A549 (cell line): Measurements from ENCODE around the gene F11R. TPM values are rescaled to one million over a fixed set of nuclear protein-coding genes. Genes with fewer than 3 reads are reported as not detected.

Experiments used
- ATAC-seq, 2 experiments: fragments of 200-7000 bp in 1 of 2; fragments of >200 bp in 1 of 2; cut with Nextera tagmentation in 1 of 2; cut with Tn5 transposase in 1 of 2; 3 replicates each; pipeline versions ENCODE4 v1.8.0 to v1.9.1; 2018 to 2020; ENCODE audit warnings: mild to moderate bottlenecking in 1 of 2, moderate library complexity in 1 of 2
- CTCF ChIA-PET: fragments of 300-600 bp; sonication (Branson Sonifier 250); formaldehyde crosslinking; extraction: SDS; loops from one replicate; lab custom pipeline; 2021; ENCODE audit warnings: antibody characterized with exemption, inconsistent platforms; lab: Yijun Ruan, JAX
- POLR2A ChIA-PET: fragments of 350-600 bp; formaldehyde crosslinking; extraction: SDS; loops from one replicate; lab custom pipeline; 2021; ENCODE audit warnings: antibody characterized with exemption, inconsistent platforms; lab: Yijun Ruan, JAX
- DNase-seq, 2 experiments: peaks; one replicate each; pipeline versions ENCODE4 v3.0.0 to v3.0.0-alpha.2; 2011 to 2016; ENCODE audit warnings: low read depth in 1 of 2, low spot score in 1 of 2
- FAIRE-seq: peaks from 2 replicates; lab custom pipeline; 2011; peaks lifted over from hg19 to GRCh38; lab: Jason Lieb, UNC
- H3K27ac ChIP-seq, 2 experiments: fragments of >200 bp; sonication (Bioruptor Twin); formaldehyde crosslinking; 3 replicates each; pipeline ENCODE4 v1.5.1; 2016 to 2017
- H3K4me1 ChIP-seq: fragments of >200 bp; sonication (Bioruptor Twin); formaldehyde crosslinking; 3 replicates; pipeline ENCODE4 v1.6.1; 2016
- H3K4me2 ChIP-seq: fragments of >200 bp; sonication (Bioruptor Twin); formaldehyde crosslinking; 3 replicates; pipeline ENCODE4 v1.6.1; 2016
- H3K4me3 ChIP-seq: fragments of >200 bp; sonication (Bioruptor Twin); formaldehyde crosslinking; 3 replicates; pipeline ENCODE4 v1.5.1; 2016
- H3K9me3 ChIP-seq: fragments of >200 bp; sonication (Bioruptor Twin); formaldehyde crosslinking; 3 replicates; pipeline ENCODE4 v1.6.1; 2016
- ATOH8 ChIP-seq: fragments of 250-450 bp; sonication (Bioruptor Pico); IDR thresholded peaks from 2 replicates; pipeline ENCODE4 v1.5.0; 2020; ENCODE audit warnings: low read depth, mild to moderate bottlenecking, moderate library complexity
- BCL3 ChIP-seq: fragments of >200 bp; sonication (Bioruptor Twin); formaldehyde crosslinking; IDR thresholded peaks from 3 replicates; pipeline ENCODE4 v1.6.1; 2016
- CEBPB ChIP-seq, 2 experiments: fragments of >200 bp in 1 of 2; sonication (Bioruptor Twin) in 1 of 2; formaldehyde crosslinking in 1 of 2; IDR thresholded peaks; 2 replicates each; pipeline ENCODE4 v1.6.1; 2012 to 2016
- CHD2 ChIP-seq: fragments of 150-350 bp; IDR thresholded peaks from 2 replicates; pipeline ENCODE4 v1.6.1; 2014; ENCODE audit warnings: low read length; ENCODE audit not compliant: partially characterized antibody
- ELK1 ChIP-seq: fragments of 150-350 bp; IDR thresholded peaks from 2 replicates; pipeline ENCODE4 v1.6.1; 2014; ENCODE audit warnings: low read depth, mild to moderate bottlenecking, low read length
- HES2 ChIP-seq: fragments of >200 bp; sonication (Bioruptor Twin); formaldehyde crosslinking; IDR thresholded peaks from 2 replicates; pipeline ENCODE4 v1.6.1; 2016
- JUN ChIP-seq, 2 experiments: fragments of >200 bp; sonication (Bioruptor Twin); formaldehyde crosslinking; IDR thresholded peaks; 2 replicates in 1 of 2; 3 replicates in 1 of 2; pipeline ENCODE4 v1.6.1; 2016 to 2017
- KDM1A ChIP-seq: fragments of 200-600 bp; sonication (generic); IDR thresholded peaks from 2 replicates; pipeline ENCODE4 v1.6.1; 2016; ENCODE audit warnings: low read depth, mild to moderate bottlenecking
- KDM5A ChIP-seq: fragments of 200-600 bp; sonication (generic); IDR thresholded peaks from 2 replicates; pipeline ENCODE4 v1.6.1; 2016; ENCODE audit warnings: antibody characterized with exemption, mild to moderate bottlenecking
- MYC ChIP-seq: IDR thresholded peaks from 2 replicates; pipeline ENCODE4 v1.6.1; 2012; ENCODE audit warnings: mild to moderate bottlenecking, inconsistent platforms, low read length, improper control_type of control experiment, borderline replicate concordance
- TFCP2L1 ChIP-seq: fragments of 250-450 bp; sonication (Bioruptor Pico); IDR thresholded peaks from 2 replicates; pipeline ENCODE4 v1.5.0; 2021; ENCODE audit warnings: mild to moderate bottlenecking
- USF2 ChIP-seq: fragments of 450-650 bp; IDR thresholded peaks from 2 replicates; pipeline ENCODE4 v1.6.1; 2014; ENCODE audit warnings: antibody characterized with exemption
- ZFP36 ChIP-seq: fragments of 450-650 bp; IDR thresholded peaks from 2 replicates; pipeline ENCODE4 v1.6.1; 2014; ENCODE audit warnings: borderline replicate concordance; ENCODE audit not compliant: partially characterized antibody
- ZSCAN20 ChIP-seq: fragments of 250-450 bp; sonication (Bioruptor Pico); IDR thresholded peaks from 2 replicates; pipeline ENCODE4 v1.8.0; 2022; ENCODE audit warnings: mild to moderate bottlenecking, moderate library complexity
- WGBS: methylation state at CpG from one replicate; pipeline ENCODE4 v1.1.6; 2017; ENCODE audit errors: missing lambda C conversion rate; 5-methylcytosine and 5-hydroxymethylcytosine counted together
- polyA plus RNA-seq, 4 experiments: library from polyadenylated mRNA; depleted of rRNA in 3 of 4; stranded (reverse); fragments of >200 nt; fragmentation: RNase III in 1 of 4; extraction: RNeasy Plus Mini Kit Qiagen cat#74134 plus additional on column Dnase treatment in 1 of 4; gene quantifications; 2 replicates in 3 of 4; 3 replicates in 1 of 4; pipeline ENCODE4 v1.2.3, GENCODE V29; 2011 to 2017

The F11R gene
- polyA plus RNA-seq, 2 of the 4 experiments (the other 2 are of a cell fraction) = 30.3 to 62.0 TPM

GRCh38 chr1:161047436-161048420 is 26.8 kb upstream of the F11R start:
- FAIRE-seq (no peak), ATAC-seq (no peak), DNase-seq (no peak)
- 86% methylated on average over 17 of the region's 18 CpGs for WGBS
- Histone ChIP-seq H3K9me3 (peaks cover 34% of the 10 kb centered on the region), H3K4me1 (peaks cover 6% of the 10 kb centered on the region), H3K4me2 (no peak overlapping the region), H3K27ac (no peak overlapping the region), H3K4me3 (no peak overlapping the region)
- ChIA-PET CTCF (interaction anchor here (1.1 to 4.6 kb wide), 6 partner anchors 12 to 119 kb away, joined by 3 to 42 read pairs (median 6); partner anchors contain the start of genes KLHDC9 and PPOX), POLR2A (interaction anchor here (0.8 to 2.9 kb wide), 4 partner anchors 27 to 119 kb away, joined by 3 to 11 read pairs (median 6); partner anchors contain the start of genes F11R and PPOX)
- TF ChIP-seq MYC = no peak
- TF ChIP-seq ELK1 = no peak
- no peak for TF ChIP-seq JUN (IDR thresholded peaks at IDR 0.05)
- no peak for TF ChIP-seq CHD2
- no peak for TF ChIP-seq USF2
- TF ChIP-seq KDM1A = no peak
- TF ChIP-seq CEBPB (IDR thresholded peaks at IDR 0.05) = no peak
- no peak for TF ChIP-seq BCL3
- no peak for TF ChIP-seq ATOH8 (CRISPR knock-in tag)
- TF ChIP-seq TFCP2L1 (CRISPR knock-in tag) = no peak

GRCh38 chr1:161046605-161047228 is 25.8 kb upstream of the F11R start:
- no peak for TF ChIP-seq USF2
- TF ChIP-seq ZSCAN20 = no peak
- no peak for TF ChIP-seq ATOH8 (CRISPR knock-in tag)
- no peak for TF ChIP-seq HES2
- no peak for TF ChIP-seq CEBPB (IDR thresholded peaks at IDR 0.05)
- no peak for TF ChIP-seq KDM5A
- TF ChIP-seq ZFP36 = no peak
- TF ChIP-seq JUN (IDR thresholded peaks at IDR 0.05) = no peak
- CTCF ChIA-PET = interaction anchor here (0.6 to 4.6 kb wide), 11 partner anchors 9 to 701 kb away, joined by 3 to 42 read pairs (median 5); partner anchors contain the start of genes F11R and KLHDC9
- Histone ChIP-seq H3K4me1 (peaks cover 6% of the 10 kb centered on the region), H3K4me2 (peak overlapping the region; percentile 73), H3K4me3 (peak overlapping the region; percentile 75), H3K9me3 (peaks cover 34% of the 10 kb centered on the region), H3K27ac (peak overlapping the region; percentile 87 to 93)
- DNase-seq = no peak
- WGBS = 31% methylated on average over 2 of the region's 2 CpGs
- no peak for ATAC-seq
- FAIRE-seq = no peak
- POLR2A ChIA-PET = interaction anchor here (1.2 to 2.9 kb wide), 7 partner anchors 25 to 120 kb away, joined by 3 to 32 read pairs (median 7); partner anchors contain the start of genes F11R and PPOX
